Type B pancreatic cell (in vitro differentiated cells): ENCODE data around the gene PUS3. TPM values are rescaled to one million over a fixed set of nuclear protein-coding genes. Genes with fewer than 3 reads are reported as not detected.

ENCODE experiments used
- DNase-seq: peaks from one replicate; pipeline ENCODE4 v3.0.0; 2021; ENCODE audit warnings: mixed read lengths; ENCODE audit not compliant: unreplicated experiment; ENCODE audit errors: extremely low spot score
- H3K27ac Mint-ChIP-seq: 2 replicates; pipeline ENCODE4 v1.8.0; 2021; ENCODE audit warnings: mild to moderate bottlenecking, mixed read lengths
- H3K27me3 Mint-ChIP-seq: 2 replicates; pipeline ENCODE4 v1.8.0; 2021; ENCODE audit warnings: mixed read lengths
- H3K36me3 Mint-ChIP-seq: 2 replicates; pipeline ENCODE4 v1.8.0; 2021; ENCODE audit warnings: mixed read lengths
- H3K4me1 Mint-ChIP-seq: one replicate; pipeline ENCODE4 v1.8.0; 2021; ENCODE audit warnings: mixed read lengths; ENCODE audit not compliant: unreplicated experiment
- H3K4me3 Mint-ChIP-seq: 2 replicates; pipeline ENCODE4 v1.8.0; 2021; ENCODE audit warnings: mild to moderate bottlenecking, mixed read lengths
- H3K9me3 Mint-ChIP-seq: 2 replicates; pipeline ENCODE4 v1.8.0; 2021; ENCODE audit warnings: mixed read lengths
- CTCF ChIP-seq: fragments of 200-600 bp; sonication (generic); conservative IDR thresholded peaks from 2 replicates; pipeline ENCODE4 v1.5.0; 2021; ENCODE audit warnings: antibody characterized with exemption, mild to moderate bottlenecking
- total RNA-seq: library from RNA; stranded (reverse); gene quantifications from 2 replicates; pipeline ENCODE4 v1.2.1, GENCODE V29; 2021; ENCODE audit warnings: low replicate concordance

Gene PUS3
- total RNA-seq, 1 donor from 2014 or later = 13.5 TPM

- H3K27me3 Mint-ChIP-seq = peaks cover under 1% of the 10 kb centered on the region
- no peaks in the 10 kb centered on the region for H3K36me3 Mint-ChIP-seq
- no peak for TF ChIP-seq CTCF
- peak; percentile 64 for DNase-seq
- H3K4me3 Mint-ChIP-seq = no peak overlapping the region
- no peaks in the 10 kb centered on the region for H3K9me3 Mint-ChIP-seq
- H3K27ac Mint-ChIP-seq = no peak overlapping the region
- peaks cover 19% of the 10 kb centered on the region for H3K4me1 Mint-ChIP-seq
These were observed 46.5 kb upstream of the PUS3 start for GRCh38 chr11:125949271-125950177.

GRCh38 chr11:125948278-125949051, 45.5 kb upstream of the PUS3 start:
- H3K27ac Mint-ChIP-seq = no peak overlapping the region
- no peak for TF ChIP-seq CTCF
- H3K9me3 Mint-ChIP-seq = no peaks in the 10 kb centered on the region
- H3K27me3 Mint-ChIP-seq = peaks cover 8% of the 10 kb centered on the region
- peak; percentile 67 for DNase-seq
- H3K4me1 Mint-ChIP-seq = peaks cover 25% of the 10 kb centered on the region
- H3K4me3 Mint-ChIP-seq = no peak overlapping the region
- no peaks in the 10 kb centered on the region for H3K36me3 Mint-ChIP-seq

GRCh38 chr11:125947419-125948277, 44.6 kb upstream of the PUS3 start:
- Mint-ChIP-seq H3K36me3 (no peaks in the 10 kb centered on the region), H3K4me1 (peaks cover 27% of the 10 kb centered on the region), H3K27me3 (peaks cover 8% of the 10 kb centered on the region), H3K4me3 (no peak overlapping the region), H3K9me3 (no peaks in the 10 kb centered on the region), H3K27ac (no peak overlapping the region)
- TF ChIP-seq CTCF = no peak
- DNase-seq = peak; percentile 68

- no peak overlapping the region for H3K4me3 Mint-ChIP-seq
- H3K27ac Mint-ChIP-seq = no peak overlapping the region
- peak; percentile 60 for DNase-seq
- no peak for TF ChIP-seq CTCF
- no peaks in the 10 kb centered on the region for H3K9me3 Mint-ChIP-seq
- H3K36me3 Mint-ChIP-seq = no peaks in the 10 kb centered on the region
- H3K4me1 Mint-ChIP-seq = peaks cover 28% of the 10 kb centered on the region
- peaks cover 13% of the 10 kb centered on the region for H3K27me3 Mint-ChIP-seq
These were observed 43.9 kb upstream of the PUS3 start for GRCh38 chr11:125946712-125947418.
